Left colon (tissue), 2 donors: Measurements from ENCODE around the gene ABHD6. TPM values are rescaled to one million over a fixed set of nuclear protein-coding genes. Genes with fewer than 3 reads are reported as not detected.
"Not testable (repeated sequence)": the region's sequence is repeated elsewhere in the genome, so short reads cannot be mapped to it uniquely, and the experiment has no call there.

Source experiments
- ATAC-seq: fragments of 200-7000 bp; cut with Tn5 transposase; one replicate; pipeline ENCODE4 v1.9.1; 2020; ENCODE audit warnings: mild to moderate bottlenecking, moderate library complexity
- DNase-seq, 2 donors: peaks; one replicate each; pipeline ENCODE4 v3.0.0-alpha.2; 2020
- intact Hi-C, 2 donors: fragments of 100-400 bp; cut with DNase I in 1 of 2; cut with micrococcal nuclease in 1 of 2; formaldehyde crosslinking; loops; one replicate each; pipeline versions ENCODE4 v1.11.2 to v1.14.0; 2022; cut with DNase I, micrococcal nuclease
- total RNA-seq, 2 donors: library from RNA; stranded (reverse); fragmentation: NEBNext Ultra II Directional; extraction: Animal tissue kit (Norgen Biotek cat#: 25700); gene quantifications; one replicate each; pipeline ENCODE4 v1.2.1, GENCODE V29; 2021
- donor health status: DM: no; HTN: no; CAD: no.
- donor health status: DM: yes; HTN: yes; CAD: no.

ABHD6 gene
- total RNA-seq, 2 donors from 2014 or later, result 21.9 to 25.0 TPM

DNA sequence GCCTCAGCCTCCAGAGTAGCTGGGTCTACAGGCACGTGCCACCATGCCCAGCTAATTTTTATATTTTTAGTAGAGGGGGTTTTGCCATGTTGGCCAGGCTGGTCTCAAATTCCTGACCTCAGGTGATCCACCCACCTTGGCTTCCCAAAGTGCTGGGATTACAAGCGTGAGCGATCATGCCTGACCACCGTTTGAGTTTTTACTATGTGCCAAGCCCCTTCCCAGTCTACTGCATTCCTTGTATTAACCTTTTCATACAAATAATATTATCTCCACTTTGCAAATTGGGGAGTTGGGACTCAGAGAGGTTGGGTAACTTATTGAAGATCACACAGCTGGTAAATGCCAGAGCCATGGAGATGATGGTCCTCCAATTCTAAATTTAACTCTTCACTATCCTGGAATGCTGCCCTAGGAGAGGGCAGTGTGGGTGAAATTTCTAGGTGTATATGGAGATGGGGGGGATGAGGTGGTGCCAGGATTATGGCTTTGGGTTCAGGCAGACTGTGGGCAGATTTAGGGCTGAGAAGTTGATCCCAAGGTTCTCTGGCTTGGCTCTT is 94.1 kb downstream of the ABHD6 start:
- no peak for DNase-seq
- intact Hi-C loops, result loop anchor here in 1 of 2 donors (5.0 kb wide), 1 partner anchor 161 kb away; the partner anchor contains the start of gene KCTD6
- ATAC-seq, result no peak

DNA sequence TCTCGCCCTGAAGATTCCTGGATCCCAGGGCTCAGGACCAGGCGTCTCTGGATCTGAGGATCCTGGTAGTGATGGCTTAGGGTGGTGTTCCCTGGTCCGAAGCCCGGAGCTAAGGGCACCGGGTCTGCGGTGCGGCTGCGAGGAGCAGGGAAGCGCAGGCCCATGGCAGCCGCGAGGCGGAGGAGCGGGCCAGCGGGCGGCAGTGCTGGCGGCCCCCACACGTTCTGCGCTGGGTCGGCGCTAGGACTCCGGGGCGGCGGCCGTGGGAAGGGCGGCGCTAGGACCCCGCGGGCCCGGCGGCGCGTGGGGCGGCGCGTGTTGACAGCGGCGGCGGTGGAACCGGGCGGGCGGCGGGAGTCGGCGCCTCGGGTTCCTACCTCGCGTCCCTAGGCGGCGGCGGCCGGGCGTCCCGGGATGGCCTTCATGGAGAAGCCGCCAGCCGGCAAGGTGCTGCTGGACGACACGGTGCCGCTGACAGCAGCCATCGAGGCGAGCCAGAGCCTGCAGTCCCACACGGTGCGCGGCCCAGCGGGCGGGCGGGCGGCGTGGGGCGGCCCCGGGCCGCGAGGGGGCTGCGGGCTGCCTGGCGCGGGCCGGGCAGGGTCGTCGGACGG is 95.1 kb downstream of the ABHD6 start, which contains the start of gene PXK:
Gene PXK, plus strand, starts transcription at position 318 of the 614 bp plus-strand sequence. Its CDS starts 97 bp downstream, at position 415.
- intact Hi-C loops, result loop anchor here in 1 of 2 donors (5.0 kb wide), 1 partner anchor 160 kb away; the partner anchor contains the start of gene KCTD6
- DNase-seq (peak; percentile 69 to 88), ATAC-seq (peak; percentile 95)

DNA sequence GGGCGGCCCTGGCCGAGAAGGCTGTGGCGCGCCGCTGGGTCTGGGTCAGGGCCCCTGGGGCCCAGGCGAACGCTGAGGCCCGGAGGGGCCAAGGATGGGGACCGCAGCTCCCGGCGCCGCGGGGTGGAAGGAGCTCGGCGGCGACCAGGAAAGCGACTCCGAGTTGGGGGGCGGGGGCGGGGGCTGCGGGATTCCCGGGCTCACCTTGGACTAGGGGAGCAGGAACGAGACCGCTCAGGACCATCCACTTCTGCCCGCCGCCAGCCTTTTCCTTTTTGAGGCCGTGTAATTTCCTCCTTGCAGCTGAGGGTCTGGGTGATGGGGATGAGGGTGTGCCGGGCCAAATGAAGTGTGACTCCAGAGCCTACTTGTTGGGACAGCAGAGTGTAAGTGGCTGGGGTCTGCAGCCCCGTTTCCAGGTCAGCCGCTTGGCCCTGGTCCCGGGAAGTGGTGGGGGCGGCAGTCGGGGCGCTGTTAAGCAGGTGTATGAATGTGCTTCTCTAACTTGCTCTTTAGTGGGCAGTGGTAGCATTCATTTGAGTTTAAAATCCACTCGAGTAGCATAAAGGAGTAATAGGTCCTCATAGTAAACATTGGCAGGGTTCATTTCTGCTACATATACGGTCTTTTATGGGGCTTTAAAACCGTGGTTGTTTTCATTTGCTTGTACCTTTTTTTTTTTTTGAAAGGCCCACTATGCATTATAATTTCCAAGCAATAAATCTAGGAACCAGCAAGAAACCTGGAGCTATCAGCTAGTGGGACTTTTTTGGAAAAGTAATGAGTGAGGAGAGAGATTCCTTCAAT is 95.8 kb downstream of the ABHD6 start:
- intact Hi-C loops, result loop anchor here in 1 of 2 donors (5.0 kb wide), 1 partner anchor 159 kb away; the partner anchor contains the start of gene KCTD6
- peak; percentile 54 for ATAC-seq
- DNase-seq, result peak; percentile 34 to 45

DNA sequence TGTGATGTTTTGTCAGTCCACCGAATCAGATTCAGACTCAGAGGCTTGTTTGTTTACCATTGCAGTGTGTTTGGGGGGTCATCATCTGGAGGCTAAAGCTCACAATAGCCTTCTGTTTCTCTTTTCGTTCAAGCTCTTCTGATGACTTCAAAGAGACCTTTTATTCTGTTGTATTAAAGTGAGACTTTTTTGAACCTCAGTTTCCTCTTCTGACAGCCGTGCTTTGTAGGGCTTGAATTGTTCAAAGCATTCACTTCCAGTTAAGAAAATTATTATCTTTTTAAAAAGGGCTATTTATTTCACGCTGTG is 96.4 kb downstream of the ABHD6 start:
- DNase-seq (no peak), ATAC-seq (no peak)
- intact Hi-C loops, result loop anchor here in 1 of 2 donors (5.0 kb wide), 1 partner anchor 158 kb away; the partner anchor contains the start of gene KCTD6

DNA sequence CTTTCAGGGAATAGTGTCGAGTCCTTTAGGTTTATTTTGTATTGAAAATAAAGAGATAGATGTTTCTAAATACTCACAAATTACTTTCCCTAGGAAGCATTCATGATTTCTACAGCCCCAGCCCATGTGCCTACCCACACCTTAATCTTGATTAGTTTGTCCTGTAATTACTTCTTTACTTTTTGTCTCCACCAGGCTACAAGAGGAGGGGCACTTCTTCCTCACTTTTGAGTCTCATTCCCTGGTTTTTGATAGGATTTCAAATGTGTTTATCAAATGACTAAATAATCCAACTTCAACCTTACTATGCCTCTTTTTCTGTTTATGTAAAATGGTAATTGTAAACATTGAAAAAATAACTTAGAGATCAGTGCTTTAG is 96.9 kb downstream of the ABHD6 start:
- no peak for ATAC-seq
- intact Hi-C loops, result loop anchor here in 1 of 2 donors (5.0 kb wide), 1 partner anchor 158 kb away; the partner anchor contains the start of gene KCTD6
- DNase-seq, result no peak

DNA sequence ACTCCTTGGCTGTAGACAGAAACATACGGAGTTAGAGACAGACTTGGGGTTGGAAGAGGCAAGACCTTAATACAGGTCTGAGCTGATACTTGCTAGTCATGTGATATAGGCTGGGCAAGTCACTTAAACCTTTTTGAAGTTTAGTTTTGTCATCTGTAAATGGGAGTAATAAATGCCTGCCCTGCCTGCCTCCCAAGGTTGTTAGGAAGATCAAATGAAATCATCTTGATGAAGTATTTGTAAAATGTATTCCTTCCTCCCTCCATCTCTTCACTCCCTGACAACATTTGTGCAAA is 98.0 kb downstream of the ABHD6 start:
- no peak for DNase-seq
- intact Hi-C loops, result no loop called here
- no peak for ATAC-seq

DNA sequence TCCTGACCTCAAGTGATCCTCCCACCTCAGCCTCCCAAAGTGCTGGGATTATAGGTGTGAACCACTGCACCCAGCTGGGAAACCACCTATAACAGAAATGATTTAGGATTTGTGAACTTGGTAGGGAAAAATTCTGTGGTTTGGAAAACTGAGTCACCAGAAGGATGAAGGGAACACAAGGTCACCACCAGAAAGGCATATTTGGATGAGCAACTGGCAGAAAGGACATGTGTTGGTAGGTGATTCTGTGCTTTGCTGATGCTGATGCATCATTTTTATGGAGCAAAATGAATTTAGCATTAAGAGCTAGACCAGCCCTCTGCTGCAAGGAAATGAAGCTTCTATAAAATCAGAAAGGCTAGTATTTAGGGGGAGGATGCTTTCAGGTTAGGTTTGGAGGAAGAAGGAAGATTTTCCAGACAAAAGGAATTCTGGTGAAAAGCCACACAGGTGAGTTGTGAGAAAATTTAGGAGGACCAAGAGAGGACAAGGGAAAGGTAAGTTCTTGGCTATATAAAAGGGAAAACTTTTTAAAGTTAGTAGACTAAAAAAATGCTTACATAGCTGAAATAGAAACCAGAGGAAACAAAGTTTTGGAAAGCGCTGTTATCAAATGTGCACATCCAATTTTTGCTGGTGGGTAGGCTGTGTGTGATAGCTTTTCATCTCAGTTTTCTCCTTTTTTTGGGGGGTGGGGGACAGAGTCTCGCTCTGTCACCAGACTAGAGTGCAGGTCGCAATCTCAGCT is 98.7 kb downstream of the ABHD6 start:
- intact Hi-C loops, result no loop called here
- no peak for ATAC-seq
- no peak for DNase-seq

DNA sequence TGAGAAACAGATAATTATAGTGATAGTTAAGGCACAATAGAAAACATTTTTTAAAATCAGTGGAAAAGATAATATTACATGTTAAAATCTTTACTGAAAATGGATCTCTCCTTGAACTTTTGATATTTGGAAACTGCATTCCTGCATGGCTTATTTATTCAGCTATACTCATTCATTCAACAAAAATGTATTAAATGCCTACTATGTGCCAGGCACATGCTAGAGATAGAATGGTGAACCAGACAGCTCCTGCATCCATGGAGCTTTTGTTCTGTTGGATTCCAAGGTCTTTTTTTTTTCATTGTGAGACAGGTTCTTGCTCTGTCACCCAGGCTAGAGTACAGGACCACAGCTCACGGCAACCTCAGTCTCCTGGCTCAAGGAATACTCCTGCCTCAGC is 99.6 kb downstream of the ABHD6 start:
- intact Hi-C loops, result no loop called here
- ATAC-seq (no peak), DNase-seq (no peak)

DNA sequence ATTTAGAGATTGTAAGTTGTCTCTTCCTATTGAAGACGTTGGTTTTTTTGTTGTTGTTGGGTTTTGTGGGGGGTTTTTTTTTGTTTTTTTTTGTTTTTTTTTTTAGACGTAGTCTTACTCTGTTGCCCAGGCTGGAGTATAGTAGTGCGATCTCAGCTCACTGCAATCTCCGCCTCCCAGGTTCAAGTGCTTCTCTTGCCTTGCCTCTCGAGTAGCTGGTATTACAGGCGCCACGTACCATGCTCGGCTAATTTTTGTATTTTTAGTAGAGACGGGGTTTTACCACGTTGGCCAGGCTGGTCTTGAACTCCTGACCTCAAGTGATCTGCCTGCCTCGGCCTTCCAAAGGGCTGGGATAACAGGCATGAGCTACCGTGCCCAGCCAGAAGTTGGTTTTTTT is 101.6 kb downstream of the ABHD6 start:
- intact Hi-C loops, ATAC-seq, DNase-seq: not testable (repeated sequence)

DNA sequence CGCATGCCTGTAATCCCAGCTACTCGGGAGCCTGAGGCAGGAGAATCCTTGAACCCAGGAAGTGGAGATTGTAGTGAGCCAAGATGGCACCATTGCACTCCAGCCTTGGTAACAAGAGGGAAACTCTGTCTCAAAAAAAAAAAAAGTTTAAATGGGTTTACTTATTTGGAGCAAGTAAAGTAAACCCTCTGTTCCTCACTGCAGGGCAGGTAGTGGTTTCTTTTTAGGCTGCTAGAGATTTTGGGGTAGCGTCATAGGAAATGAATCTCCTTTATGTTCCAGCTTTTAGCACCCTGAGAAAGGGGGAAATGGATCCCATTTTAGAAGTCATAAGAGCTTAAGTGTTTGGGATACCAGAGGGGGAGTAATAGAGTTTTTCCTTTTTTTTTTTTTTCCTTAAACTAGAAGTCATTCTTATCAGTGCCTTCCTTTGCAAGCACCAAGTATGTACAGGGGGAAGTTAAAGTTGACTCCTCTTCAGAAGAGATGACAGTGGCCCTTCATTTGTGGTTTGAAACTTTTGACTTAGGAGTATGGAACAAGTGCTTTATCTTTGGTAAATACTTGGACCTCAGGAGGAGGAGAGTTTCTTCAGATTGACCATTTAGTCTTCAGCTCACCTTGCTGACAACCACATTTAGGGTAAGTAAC is 103.1 kb downstream of the ABHD6 start:
- intact Hi-C loops, result no loop called here
- ATAC-seq, result no peak
- DNase-seq, result no peak

DNA sequence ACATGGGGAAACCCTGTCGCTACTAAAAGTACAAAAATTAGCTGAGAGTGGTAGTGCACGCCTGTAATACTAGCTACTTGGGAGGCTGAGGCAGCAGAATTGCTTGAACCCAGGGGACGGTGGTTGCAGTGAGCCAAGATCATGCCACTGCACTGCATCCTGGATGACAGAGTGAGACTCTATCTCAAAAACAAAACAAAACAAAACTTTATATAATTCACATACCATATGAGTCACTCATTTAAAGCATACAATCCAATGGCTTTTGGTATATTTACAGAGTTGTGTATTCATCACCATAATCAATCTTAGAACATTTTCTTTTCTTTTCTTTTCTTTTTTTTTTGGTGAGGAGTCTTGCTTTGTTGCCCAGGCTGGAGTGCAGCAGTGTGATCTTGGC is 103.8 kb downstream of the ABHD6 start:
- no peak for DNase-seq
- no peak for ATAC-seq
- intact Hi-C loops, result no loop called here

DNA sequence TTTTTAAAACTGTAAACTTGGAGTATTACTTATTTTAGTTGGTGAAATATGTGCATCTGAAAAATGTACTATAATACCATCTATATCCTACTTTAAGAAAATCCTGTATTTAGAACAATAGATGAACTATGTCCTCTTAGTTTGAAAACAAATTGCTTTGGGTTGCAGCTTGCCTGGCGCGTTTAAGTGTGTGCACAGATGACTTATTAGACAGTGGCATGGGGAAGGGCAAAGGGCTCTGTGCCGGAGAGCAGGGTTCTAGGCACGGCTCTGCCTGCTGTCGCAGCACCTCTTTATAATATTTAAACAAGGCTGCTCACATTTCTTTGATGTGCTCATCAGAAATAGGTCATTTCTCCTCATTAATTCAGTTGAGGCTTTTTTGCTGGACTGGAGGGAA is 105.1 kb downstream of the ABHD6 start:
- DNase-seq, result no peak
- peak; percentile 65 for ATAC-seq
- intact Hi-C loops, result no loop called here

Other genes starting within 250 kb of the ABHD6 start
- gene FLNB, start 229.4 kb upstream of the ABHD6 start, total RNA-seq, result 100 to 1,000 TPM; 410 to 585 TPM
- gene DNASE1L3, start 26.8 kb upstream of the ABHD6 start, total RNA-seq, result 1 to 10 TPM; 1.2 to 8.1 TPM
- gene RPP14, start 68.5 kb downstream of the ABHD6 start, total RNA-seq, result 10 to 100 TPM; 19.9 to 21.3 TPM
- 10 to 100 TPM in 1 of 2 donors, 1 to 10 TPM in 1; 8.2 to 13.0 TPM for gene HTD2, start 68.7 kb downstream of the ABHD6 start, total RNA-seq
- gene PXK, start 95.1 kb downstream of the ABHD6 start, total RNA-seq, result 10 to 100 TPM; 10.2 to 12.6 TPM
- gene PDHB, start 196.0 kb downstream of the ABHD6 start, total RNA-seq, result 10 to 100 TPM; 59.5 to 73.3 TPM